PC-3 (cell line): ENCODE results near the gene MEX3B. TPM values are rescaled to one million over a fixed set of nuclear protein-coding genes. Genes with fewer than 3 reads are reported as not detected.

ENCODE experiments used
- ATAC-seq: fragments of 200-7000 bp; cut with Tn5 transposase; 2 replicates; pipeline ENCODE4 v1.9.1; 2020; ENCODE audit warnings: mild to moderate bottlenecking, moderate library complexity
- BruUV-seq: library from RNA; stranded (reverse); fragments of 400-500 nt; replicated peaks from 2 replicates; lab custom pipeline; 2021; lab: Mats Ljungman, UMichigan
- CTCF ChIA-PET: fragments of 300-600 bp; sonication (Branson Sonifier 250); formaldehyde crosslinking; loops from one replicate; lab custom pipeline; 2022; ENCODE audit warnings: antibody characterized with exemption; lab: Charles Lee
- POLR2A ChIA-PET: fragments of 300-600 bp; sonication (Branson Sonifier 250); formaldehyde crosslinking; loops from one replicate; lab custom pipeline; 2022; ENCODE audit warnings: antibody characterized with exemption; ENCODE audit not compliant: unreplicated experiment; lab: Charles Lee
- DNase-seq: peaks from one replicate; pipeline ENCODE4 v3.0.0-alpha.2; 2015
- H2AFZ ChIP-seq: fragments of 300-600 bp; sonication (generic); 2 replicates; pipeline ENCODE4 v1.6.0; 2016; ENCODE audit warnings: antibody characterized with exemption, low read length
- H3F3A ChIP-seq: fragments of 300-600 bp; sonication (generic); one replicate; pipeline ENCODE4 v1.6.0; 2017; ENCODE audit warnings: antibody characterized with exemption, low read length, control low read depth, mild to moderate bottlenecking; ENCODE audit not compliant: unreplicated experiment
- H3K27ac ChIP-seq: fragments of 300-600 bp; sonication (generic); 2 replicates; pipeline ENCODE4 v1.5.1; 2016; ENCODE audit warnings: mild to moderate bottlenecking, low read length
- H3K27me3 ChIP-seq: fragments of 300-600 bp; sonication (generic); 2 replicates; pipeline ENCODE4 v1.6.1; 2016; ENCODE audit warnings: low read length, mixed read lengths
- H3K36me3 ChIP-seq: fragments of 300-600 bp; sonication (generic); 2 replicates; pipeline ENCODE4 v1.6.1; 2016; ENCODE audit warnings: low read depth, mixed run types, low read length, mixed read lengths
- H3K4me1 ChIP-seq: fragments of 300-600 bp; sonication (generic); 2 replicates; pipeline ENCODE4 v1.5.1; 2016; ENCODE audit warnings: low read length; ENCODE audit not compliant: insufficient read depth
- H3K4me2 ChIP-seq: fragments of 300-600 bp; sonication (generic); 2 replicates; pipeline ENCODE4 v1.6.0; 2016; ENCODE audit warnings: low read length
- H3K4me3 ChIP-seq: fragments of 300-600 bp; sonication (generic); 2 replicates; pipeline ENCODE4 v1.5.1; 2016; ENCODE audit warnings: mild to moderate bottlenecking, low read length, mixed read lengths
- H3K79me2 ChIP-seq: fragments of 300-600 bp; sonication (generic); 2 replicates; pipeline ENCODE4 v1.6.1; 2017; ENCODE audit warnings: low read length, mixed read lengths
- H3K9ac ChIP-seq: fragments of 300-600 bp; sonication (generic); 2 replicates; pipeline ENCODE4 v1.6.0; 2016; ENCODE audit warnings: mild to moderate bottlenecking, low read length
- H3K9me2 ChIP-seq: fragments of 300-600 bp; sonication (generic); replicated peaks from 2 replicates; pipeline ENCODE4 v1.6.1; 2016; ENCODE audit warnings: mixed run types, low read length, mixed read lengths
- H3K9me3 ChIP-seq: fragments of 300-600 bp; sonication (generic); 2 replicates; pipeline ENCODE4 v1.6.1; 2016; ENCODE audit warnings: low read length, mixed read lengths
- H4K20me1 ChIP-seq: fragments of 300-600 bp; sonication (generic); 2 replicates; pipeline ENCODE4 v1.6.1; 2016; ENCODE audit warnings: low read length, mixed read lengths
- EZH2 ChIP-seq: fragments of 300-600 bp; sonication (generic); IDR thresholded peaks from one replicate; pipeline ENCODE4 v1.6.1; 2017; ENCODE audit warnings: antibody characterized with exemption, mild to moderate bottlenecking, low read length; ENCODE audit not compliant: unreplicated experiment
- EZH2phosphoT487 ChIP-seq: fragments of 300-600 bp; sonication (generic); IDR thresholded peaks from 2 replicates; pipeline ENCODE4 v1.6.1; 2018; ENCODE audit warnings: mild to moderate bottlenecking, antibody characterized with exemption, low read length, borderline replicate concordance
- intact Hi-C: fragments of 100-400 bp; cut with micrococcal nuclease; formaldehyde crosslinking; loops from 2 replicates; pipeline ENCODE4 v1.9.0; 2023
- total RNA-seq: library from RNA; depleted of rRNA; stranded (reverse); fragments of >200 nt; gene quantifications from 2 replicates; pipeline ENCODE4 v1.2.3, GENCODE V29; 2014
- TF ChIP-seq, protein P1 (sequence below): fragments of 300-600 bp; sonication (generic); conservative IDR thresholded peaks from 2 replicates; pipeline ENCODE4 v1.5.1; 2017; ENCODE audit warnings: antibody characterized with exemption, low read depth, mild to moderate bottlenecking, low read length

MEX3B gene
- total RNA-seq, 1 experiment from 2014 or later: 0.58 TPM

- DNase-seq (no peak), ATAC-seq (no peak)
- Histone ChIP-seq H3K27ac (no peak overlapping the region), H3K9me2 (no peaks in the 10 kb centered on the region), H3K9ac (no peak overlapping the region), H3K4me2 (no peak overlapping the region), H2AFZ (no peak overlapping the region), H3K36me3 (no peaks in the 10 kb centered on the region), H3K4me1 (no peaks in the 10 kb centered on the region), H3K27me3 (peaks cover 15% of the 10 kb centered on the region), H4K20me1 (no peaks in the 10 kb centered on the region), H3F3A (no peaks in the 10 kb centered on the region), H3K4me3 (no peak overlapping the region), H3K9me3 (no peaks in the 10 kb centered on the region), H3K79me2 (no peaks in the 10 kb centered on the region)
- intact Hi-C loops: no loop called here
- CTCF ChIA-PET: interaction anchor here (0.6 kb wide), 1 partner anchor 858 kb away, joined by 5 read pairs; no protein-coding TSS in a partner anchor
- TF ChIP-seq, protein P1, sequence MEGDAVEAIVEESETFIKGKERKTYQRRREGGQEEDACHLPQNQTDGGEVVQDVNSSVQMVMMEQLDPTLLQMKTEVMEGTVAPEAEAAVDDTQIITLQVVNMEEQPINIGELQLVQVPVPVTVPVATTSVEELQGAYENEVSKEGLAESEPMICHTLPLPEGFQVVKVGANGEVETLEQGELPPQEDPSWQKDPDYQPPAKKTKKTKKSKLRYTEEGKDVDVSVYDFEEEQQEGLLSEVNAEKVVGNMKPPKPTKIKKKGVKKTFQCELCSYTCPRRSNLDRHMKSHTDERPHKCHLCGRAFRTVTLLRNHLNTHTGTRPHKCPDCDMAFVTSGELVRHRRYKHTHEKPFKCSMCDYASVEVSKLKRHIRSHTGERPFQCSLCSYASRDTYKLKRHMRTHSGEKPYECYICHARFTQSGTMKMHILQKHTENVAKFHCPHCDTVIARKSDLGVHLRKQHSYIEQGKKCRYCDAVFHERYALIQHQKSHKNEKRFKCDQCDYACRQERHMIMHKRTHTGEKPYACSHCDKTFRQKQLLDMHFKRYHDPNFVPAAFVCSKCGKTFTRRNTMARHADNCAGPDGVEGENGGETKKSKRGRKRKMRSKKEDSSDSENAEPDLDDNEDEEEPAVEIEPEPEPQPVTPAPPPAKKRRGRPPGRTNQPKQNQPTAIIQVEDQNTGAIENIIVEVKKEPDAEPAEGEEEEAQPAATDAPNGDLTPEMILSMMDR: no peak
- no peak for TF ChIP-seq EZH2phosphoT487
- TF ChIP-seq EZH2: no peak
- BruUV-seq: no TSS peak
- POLR2A ChIA-PET: no interaction called here
Observed at GRCh38 chr15:82074610-82075009, 28.8 kb upstream of the MEX3B start.

- H3K27me3 ChIP-seq: peaks cover 9% of the 10 kb centered on the region; the same call in 1 of the 2 replicates
- H4K20me1 ChIP-seq: no peaks in the 10 kb centered on the region
- POLR2A ChIA-PET: no interaction called here
- no peaks in the 10 kb centered on the region for H3K4me1 ChIP-seq
- intact Hi-C loops: no loop called here
- no peak overlapping the region for H3K4me3 ChIP-seq
- no peak for TF ChIP-seq EZH2
- TF ChIP-seq, protein P1: no peak
- no peak for TF ChIP-seq EZH2phosphoT487
- no peak overlapping the region for H3K27ac ChIP-seq
- H3F3A ChIP-seq: no peaks in the 10 kb centered on the region
- no peak overlapping the region for H3K4me2 ChIP-seq
- CTCF ChIA-PET: no interaction called here
- H3K9me3 ChIP-seq: no peaks in the 10 kb centered on the region
- DNase-seq: no peak
- ATAC-seq: no peak
- H3K9ac ChIP-seq: no peak overlapping the region
- no peaks in the 10 kb centered on the region for H3K36me3 ChIP-seq
- H3K9me2 ChIP-seq: no peaks in the 10 kb centered on the region
- H2AFZ ChIP-seq: no peak overlapping the region
- BruUV-seq: no TSS peak
- H3K79me2 ChIP-seq: no peaks in the 10 kb centered on the region
Observed at GRCh38 chr15:82072926-82073537, 27.2 kb upstream of the MEX3B start.

- Histone ChIP-seq H3K9ac (no peak overlapping the region), H3K4me2 (no peak overlapping the region), H3K79me2 (no peaks in the 10 kb centered on the region), H3F3A (no peaks in the 10 kb centered on the region), H3K27ac (no peak overlapping the region), H2AFZ (no peak overlapping the region), H3K4me3 (no peak overlapping the region), H3K27me3 (peaks cover 16% of the 10 kb centered on the region), H3K36me3 (no peaks in the 10 kb centered on the region), H3K9me2 (no peaks in the 10 kb centered on the region), H4K20me1 (no peaks in the 10 kb centered on the region), H3K9me3 (no peaks in the 10 kb centered on the region), H3K4me1 (no peaks in the 10 kb centered on the region)
- BruUV-seq: no TSS peak
- no peak for TF ChIP-seq EZH2
- no peak for TF ChIP-seq EZH2phosphoT487
- TF ChIP-seq, protein P1: no peak
- ATAC-seq: no peak
- intact Hi-C loops: no loop called here
- CTCF ChIA-PET: no interaction called here
- DNase-seq: no peak
- POLR2A ChIA-PET: interaction anchor here (0.5 kb wide), 1 partner anchor 20 kb away, joined by 8 read pairs; the partner anchor contains the start of gene MEX3B
Observed at GRCh38 chr15:82066455-82066854, 20.6 kb upstream of the MEX3B start.
